Renal cortex interstitium (tissue), 15 donors: Measurements from ENCODE around the gene PAX5. TPM values are rescaled to one million over a fixed set of nuclear protein-coding genes. Genes with fewer than 3 reads are reported as not detected.
"Not testable (repeated sequence)": the region's sequence is repeated elsewhere in the genome, so short reads cannot be mapped to it uniquely, and the experiment has no call there.

Source experiments
- DNase-seq, 11 donors: peaks; one replicate each; pipeline ENCODE4 v3.0.0-alpha.2; 2013; ENCODE audit warnings: low read depth in 9 of 11, low spot score in 4 of 11; ENCODE audit errors: extremely low read depth in 1 of 11
- long read RNA-seq, 16 experiments: transcript quantifications; one replicate each; lab custom pipeline, GENCODE V29; 2026
- polyA plus RNA-seq, 3 donors: library from polyadenylated mRNA; unstranded; fragments of 120-200 nt; gene quantifications; one replicate each; pipeline ENCODE4 v1.2.1, GENCODE V29; 2013; ENCODE audit not compliant: insufficient read length in 3 of 3

Gene PAX5
- polyA plus RNA-seq, result under 1 TPM; 0.09 to 0.22 (median 0.17) TPM
- long read RNA-seq, donor 1, result 0 reads
- long read RNA-seq, donor 2, result 0 reads
- long read RNA-seq, donor 3, result 0 reads
- long read RNA-seq, donor 4, result 0 reads
- long read RNA-seq, donor 5, result 0 reads
- long read RNA-seq, donor 6, result 0 reads
- long read RNA-seq, donor 7, result 0 reads
- long read RNA-seq, donor 8, result 0 reads
- long read RNA-seq, donor 9, result 0 reads
- long read RNA-seq, donor 10, result 0 reads
- long read RNA-seq, donor 11, result 0 reads
- long read RNA-seq, donor 12, result 0 reads
- long read RNA-seq, donor 13, result 0 reads
- long read RNA-seq, donor 14, result 0 reads
- long read RNA-seq, donor 15, result 0 reads
- long read RNA-seq, donor 16, result 0 reads

DNA sequence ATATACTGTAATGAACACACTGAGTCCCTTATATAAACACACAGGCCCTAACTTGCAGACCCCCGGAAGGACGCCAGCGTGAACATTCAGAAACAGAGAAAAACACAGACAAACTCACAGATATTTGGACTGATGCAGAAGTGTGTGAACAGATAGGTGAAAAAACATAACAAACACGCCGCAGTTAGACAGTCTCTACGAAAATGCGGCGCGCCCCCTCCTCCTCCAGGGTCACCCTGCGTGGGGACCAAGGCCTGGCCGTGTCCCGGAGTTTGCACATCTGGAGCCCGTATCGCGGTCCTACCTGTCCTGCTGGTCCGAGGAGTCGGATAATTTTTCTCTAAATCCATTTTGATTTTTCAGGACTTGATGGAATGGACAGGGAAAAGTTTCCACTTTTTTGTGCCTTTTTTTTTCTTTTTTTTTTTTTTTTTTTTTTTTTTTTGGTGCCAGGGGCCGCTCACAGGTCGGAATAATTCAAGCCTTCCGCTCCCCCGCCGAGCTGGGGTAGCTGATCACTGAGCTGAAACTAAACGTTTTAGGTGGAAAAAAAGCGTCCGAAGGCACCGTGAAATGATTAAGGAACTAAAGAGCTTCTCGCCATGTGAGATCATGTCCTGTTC is at the start of gene PAX5:
Gene PAX5, minus strand, starts transcription at position 587 of the 623 bp plus-strand sequence. Its CDS starts 237 bp downstream, at position 350.
- DNase-seq, result no peak

DNA sequence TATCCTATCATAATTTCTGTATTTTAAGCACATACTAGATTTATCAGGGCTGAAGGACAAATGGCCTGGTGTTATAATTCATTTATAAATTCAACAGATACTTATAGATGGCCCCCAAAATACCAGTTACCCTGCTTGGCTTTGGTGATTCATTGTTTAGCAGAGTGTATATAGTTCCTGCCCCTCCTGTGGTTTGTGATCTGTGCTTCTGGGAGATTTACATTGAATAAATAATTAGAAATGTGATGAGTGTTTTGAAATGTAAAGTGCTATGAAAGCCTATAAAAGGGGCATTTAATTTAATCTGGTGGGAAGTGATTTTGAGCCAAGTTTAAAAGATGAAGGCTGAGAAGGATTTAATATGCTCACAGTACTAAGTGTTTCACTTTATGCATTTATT is 49.6 kb upstream of the PAX5 start:
- no peak for DNase-seq

DNA sequence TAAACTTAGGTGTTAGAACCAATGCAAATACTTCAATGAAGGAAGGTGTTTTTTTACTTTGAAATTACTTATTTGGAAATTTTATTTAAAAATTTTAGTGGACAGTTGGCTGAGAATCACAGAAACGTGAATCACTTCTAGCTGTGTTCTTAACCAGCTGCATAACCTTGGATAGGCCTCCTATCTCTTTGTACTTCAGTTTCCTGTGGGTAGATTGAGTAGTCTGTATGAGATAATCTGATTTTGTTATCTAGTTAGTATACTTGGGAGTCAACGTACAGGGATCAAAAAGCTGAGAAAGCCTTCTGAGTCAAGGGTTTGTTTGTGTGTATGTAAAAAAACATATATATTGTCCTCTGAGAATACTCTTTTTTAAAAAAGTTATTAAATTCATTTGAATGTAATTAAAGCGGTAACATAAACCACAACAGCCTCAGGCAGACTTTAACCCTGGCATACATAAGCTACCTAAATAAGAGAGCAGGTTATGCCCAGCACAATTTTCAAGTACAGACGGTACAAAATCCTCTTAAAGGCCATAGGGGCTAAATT is 48.2 kb upstream of the PAX5 start:
- no peak for DNase-seq

DNA sequence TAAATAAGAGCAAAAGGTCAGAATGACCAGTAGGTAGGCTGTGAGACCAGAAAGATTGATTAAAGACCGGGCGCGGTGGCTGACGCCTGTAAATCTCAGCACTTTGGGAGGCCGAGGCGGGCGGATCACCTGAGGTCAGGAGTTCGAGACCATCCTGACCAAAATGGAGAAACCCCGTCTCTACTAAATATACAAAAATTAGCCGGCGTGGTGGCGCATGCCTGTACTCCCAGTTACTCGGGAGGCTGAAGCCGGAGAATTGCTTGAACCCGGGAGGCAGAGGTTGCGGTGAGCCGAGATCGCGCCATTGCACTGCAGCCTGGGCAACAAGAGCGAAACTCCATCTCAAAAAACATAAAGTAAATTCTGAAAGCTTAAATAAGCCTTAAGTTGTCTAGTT is 47.4 kb upstream of the PAX5 start:
- DNase-seq, result not testable (repeated sequence)

DNA sequence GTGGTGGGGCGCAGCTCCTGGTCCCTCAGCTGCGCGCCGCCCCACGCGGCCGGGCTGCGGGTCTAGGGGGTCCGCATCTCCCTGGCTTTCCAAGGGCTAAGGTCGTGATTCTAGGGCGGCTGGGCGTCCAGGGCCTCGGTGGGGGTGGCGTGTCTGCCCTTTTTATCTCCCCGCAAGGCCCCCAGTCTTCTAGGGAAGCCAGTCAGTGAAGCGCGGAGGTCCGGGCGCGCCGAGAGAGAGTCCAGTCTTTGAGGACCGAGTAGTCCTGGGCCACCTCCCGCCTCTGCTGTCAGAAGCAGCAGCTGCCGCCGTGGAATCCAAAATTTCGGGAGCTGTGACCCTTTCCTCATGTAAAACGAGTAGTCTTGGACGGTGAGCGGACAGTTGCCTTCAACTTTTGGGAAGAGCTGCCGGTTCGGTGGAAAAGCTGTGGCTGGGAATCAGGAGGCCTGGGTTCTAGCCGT is 46.1 kb upstream of the PAX5 start:
- DNase-seq, result peak in 7 of 11 donors; percentile 1 to 15 (median 5)

DNA sequence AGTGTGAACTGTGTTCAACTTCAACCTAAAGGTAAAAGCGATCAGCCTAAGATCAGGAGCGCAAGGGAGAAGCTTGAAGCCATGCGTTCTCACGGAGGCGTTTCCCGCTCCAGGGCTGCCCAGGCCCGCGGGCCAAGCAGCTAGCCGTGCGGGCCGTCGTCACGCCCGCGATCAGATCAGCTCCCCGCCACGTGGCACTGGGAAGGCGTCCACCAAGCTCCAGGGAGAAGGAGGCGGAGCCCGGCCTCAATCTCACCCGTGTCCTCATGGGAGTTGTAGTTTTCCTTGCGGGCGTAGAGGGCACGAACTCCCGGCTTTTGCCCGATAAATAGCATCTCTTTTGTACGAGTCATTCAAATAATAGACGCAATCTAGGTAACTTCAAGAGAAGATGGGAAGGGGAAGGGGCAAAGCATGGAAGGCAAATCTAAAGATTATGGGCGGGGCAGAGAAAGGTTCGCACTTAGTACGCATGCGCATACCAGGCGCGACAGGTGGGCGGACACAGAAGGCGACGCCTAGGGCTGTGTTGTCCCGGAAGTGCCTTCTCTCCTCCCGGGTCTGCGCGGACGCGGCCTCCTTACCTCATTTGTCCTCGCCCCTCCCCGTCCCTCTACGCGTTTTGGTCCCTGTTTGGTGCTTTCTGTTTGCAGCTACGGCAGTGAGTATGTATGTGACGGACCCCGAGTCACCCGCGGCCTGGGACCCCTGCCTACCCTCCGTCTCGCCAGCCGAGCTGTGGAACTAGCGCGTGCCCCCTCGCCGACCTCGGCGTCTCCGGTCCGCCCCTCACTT is 45.5 kb upstream of the PAX5 start:
- peak; percentile 76 to 91 (median 88) for DNase-seq

DNA sequence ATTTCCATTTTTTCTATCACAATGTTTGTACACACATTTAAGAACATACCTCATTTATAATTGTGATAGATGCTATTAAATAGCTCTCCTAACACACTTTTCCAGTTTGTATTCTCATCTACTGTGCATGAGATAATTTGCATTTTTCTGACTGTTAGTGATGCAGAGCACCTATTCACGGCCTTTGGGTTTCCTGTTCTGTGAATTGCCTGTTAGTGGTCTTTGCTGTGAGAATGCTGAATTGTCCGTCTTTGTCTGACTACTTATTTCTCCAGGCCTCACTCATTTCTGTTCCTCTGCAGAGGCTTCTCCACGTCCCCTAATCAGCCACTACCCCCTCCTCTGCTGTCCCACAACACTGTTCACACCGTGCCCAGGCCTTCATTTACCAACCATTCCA is 40.7 kb upstream of the PAX5 start:
- DNase-seq, result not testable (repeated sequence)

DNA sequence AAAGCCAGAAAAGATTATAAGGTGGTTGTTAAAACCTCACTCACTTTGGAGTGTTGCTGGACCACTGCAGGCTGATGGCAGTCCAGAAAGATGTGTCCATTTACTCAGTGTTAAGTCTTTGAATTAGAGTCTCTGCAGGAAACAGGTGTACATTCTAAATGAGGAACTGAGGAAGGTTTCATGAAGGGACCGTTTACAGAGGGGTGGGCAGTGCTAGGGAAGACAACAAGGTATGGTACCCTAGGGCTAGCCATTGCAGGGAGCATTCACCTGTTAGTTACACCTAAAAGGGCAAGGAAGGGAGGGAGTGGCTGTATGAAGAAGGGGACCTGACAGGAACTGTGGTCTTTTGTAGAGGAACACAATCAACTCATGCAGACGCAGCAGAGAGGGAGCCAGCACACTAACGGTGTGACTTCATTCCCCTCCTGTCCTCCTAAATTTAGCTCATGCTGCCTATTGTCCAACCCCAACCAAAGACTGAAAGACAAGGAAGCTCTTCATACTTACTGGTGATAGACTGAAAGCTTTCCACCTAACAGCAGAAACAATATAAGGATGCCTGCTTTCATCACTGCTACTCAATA is 32.2 kb upstream of the PAX5 start:
- no peak for DNase-seq

DNA sequence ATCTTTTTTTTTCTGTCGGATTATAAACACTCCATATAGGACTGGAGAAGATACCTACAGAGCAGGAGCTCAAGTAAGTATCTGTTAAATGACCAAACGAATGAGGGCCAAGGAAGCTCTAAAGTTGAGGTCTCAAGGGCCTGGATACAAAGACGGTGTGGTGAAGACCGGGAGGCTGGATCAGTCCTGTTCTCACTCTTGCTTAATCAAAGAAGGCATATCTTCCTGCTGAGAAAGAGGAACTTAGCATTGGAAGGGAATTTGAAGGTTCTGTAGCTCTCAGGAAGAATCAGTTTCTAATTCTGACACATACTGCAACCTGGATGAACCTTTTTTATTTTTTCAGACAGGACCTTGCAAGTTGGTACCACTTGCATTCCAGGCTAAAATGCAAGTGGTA is 28.3 kb upstream of the PAX5 start:
- no peak for DNase-seq

DNA sequence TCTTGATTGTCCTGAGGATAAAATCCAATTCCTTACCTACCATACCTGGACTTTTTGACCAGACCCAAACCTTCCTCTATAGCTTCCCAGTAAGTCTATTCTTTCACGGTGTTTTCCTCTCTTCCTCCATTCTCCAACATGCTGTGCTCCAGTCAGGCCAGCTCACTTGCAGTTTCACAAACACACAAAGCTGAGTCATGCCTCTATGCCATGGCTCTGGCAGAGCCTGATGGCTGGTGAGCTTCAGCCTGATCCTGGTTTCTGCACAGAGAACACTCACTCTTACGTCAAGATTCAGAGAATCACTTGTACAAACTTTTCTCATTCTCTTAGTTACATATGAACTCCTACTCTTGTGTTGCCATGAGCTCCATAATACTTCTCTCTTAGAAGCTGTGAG is 27.7 kb upstream of the PAX5 start:
- no peak for DNase-seq

DNA sequence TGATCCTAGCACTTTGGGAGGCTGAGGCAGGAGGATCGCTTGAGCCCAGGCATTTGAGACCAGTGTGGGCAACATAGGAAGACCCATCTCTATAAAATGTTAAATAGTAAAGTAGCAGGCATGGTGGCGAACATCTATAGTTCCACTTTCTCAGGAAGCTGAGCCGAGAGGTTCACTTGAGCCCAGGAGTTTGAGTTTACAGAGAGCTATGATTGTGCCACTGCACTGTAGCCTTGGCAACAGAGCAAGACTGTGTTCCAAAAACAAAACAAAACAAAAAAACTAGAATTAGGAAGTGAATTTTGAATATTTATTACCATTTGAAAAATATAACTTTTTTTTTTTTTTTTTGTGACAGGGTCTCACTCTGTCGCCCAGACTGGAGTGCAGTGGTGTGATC is 26.8 kb upstream of the PAX5 start:
- no peak for DNase-seq

DNA sequence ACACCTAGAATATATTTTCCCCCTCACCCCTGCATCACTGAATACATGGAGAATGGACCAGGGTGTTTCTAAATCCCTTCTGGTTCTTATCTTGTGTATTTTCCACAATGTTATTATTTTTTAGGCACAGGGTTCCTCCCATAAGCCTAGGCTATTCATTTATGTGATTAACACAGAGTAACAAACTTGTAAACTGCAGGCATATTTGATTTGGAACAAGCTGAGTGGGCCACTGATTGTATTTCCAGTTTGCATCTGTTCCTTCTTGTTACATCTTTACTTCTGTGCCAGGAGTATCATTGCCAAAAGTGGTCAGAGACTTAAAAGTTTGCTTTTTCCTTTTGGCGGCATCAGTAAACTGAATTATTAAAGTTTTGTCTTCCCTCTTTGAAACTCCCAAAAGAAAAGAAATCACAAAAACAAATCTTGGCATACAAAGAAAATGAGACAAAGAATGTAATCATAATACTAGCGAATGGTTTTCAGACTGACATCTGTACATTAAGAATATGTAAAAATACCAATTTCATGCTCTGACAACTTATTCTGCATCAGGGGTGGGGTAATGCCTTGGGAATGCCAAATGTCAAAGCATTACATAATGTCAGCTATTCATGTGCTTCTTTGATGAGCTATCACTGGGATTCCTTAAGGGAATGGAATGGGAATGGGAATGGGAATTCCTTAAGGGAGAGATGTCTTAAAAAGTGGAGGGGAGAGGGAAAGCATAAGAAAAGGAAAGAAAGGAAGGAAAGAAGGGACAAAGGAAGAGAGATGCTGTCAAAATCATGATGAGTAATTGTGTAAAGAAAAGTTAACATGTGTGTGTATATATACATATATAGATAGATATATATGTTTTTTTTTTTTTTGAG is 22.2 kb upstream of the PAX5 start:
- no peak for DNase-seq

DNA sequence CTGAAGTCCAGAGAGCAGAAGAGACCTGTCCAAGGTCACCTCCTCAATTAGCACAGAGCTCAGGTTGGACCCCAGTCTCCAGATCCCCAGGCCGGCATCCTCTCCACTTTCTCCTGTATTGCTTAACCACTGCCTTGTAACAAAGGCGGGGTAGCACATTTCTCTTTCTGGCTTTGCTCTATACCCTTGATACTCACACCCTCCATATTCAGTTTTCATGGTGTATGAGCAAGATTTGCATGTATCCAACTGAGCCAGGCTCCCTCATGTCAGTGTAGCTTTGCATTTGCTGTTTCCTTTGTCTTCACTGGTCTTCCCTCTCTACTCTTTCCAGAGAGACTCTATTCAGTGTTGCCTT is 20.3 kb upstream of the PAX5 start:
- DNase-seq, result not testable (repeated sequence)

DNA sequence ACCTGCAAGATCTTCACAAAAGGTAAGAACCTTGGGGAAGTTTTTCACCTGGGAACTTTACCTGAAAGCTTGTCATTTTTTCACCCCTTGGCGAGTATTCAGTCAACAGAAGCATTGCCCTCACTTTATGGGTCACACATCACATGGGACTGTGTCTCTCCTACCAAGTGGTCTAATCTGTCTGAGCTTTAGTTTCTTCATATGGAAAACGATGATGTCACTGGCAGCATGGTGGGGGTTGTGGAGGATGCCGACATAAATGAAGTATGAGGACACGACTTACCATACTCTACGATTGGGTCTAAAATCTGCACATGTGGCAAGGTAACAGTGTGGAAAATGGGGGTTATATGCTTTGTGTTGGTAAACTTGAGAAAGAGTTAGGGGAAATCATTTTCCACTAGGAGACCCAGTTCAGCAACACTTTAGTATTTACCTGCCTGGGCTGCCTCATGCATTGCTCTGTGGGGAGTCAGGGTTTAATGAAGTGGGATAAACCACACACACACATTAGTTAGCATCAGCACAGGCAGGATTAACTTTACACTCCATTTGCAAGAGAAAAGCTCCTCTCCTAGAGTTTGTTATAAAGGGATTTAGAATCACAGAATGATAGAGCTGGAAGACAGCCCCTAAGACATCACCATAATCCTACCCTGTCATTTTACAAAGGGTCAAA is 19.8 kb upstream of the PAX5 start:
- no peak for DNase-seq

DNA sequence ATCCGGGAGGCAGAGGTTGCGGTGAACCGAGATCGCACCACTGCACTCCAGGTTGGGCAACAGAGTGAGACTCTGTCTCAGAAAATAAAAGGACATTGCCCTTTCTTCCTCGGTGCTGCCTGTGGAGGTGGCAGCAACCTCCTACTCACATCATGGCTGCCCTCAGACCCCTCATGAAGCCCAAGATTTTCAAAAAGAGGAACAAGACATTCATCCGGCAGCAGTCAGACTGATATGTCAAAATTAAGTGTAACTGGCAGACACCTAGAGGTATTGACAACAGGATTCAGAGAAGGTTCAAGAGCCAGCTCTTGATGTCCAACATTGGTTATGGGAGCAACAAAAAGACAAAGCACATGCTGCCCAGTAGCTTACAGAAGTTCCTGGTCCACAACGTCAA is 12.6 kb upstream of the PAX5 start:
- no peak for DNase-seq

DNA sequence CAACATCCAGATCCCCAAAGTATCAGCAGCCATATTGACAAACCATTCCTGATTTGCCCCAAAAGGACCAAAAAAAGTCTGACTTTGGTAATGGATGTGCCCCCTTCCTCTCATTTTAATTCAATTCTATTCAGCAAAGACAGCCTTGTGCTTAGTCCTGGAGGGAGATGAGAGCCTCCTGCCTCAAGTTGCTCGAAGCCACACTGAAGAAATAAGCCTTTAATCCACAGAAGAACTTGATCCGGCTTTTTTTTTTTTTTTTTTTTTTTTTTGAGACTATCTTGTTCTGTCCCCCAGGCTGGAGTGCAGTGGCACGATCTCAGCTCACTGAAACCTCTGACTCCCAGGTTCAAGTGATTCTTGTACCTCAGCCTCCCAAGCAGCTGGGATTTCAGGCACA is 8.4 kb upstream of the PAX5 start:
- no peak for DNase-seq

DNA sequence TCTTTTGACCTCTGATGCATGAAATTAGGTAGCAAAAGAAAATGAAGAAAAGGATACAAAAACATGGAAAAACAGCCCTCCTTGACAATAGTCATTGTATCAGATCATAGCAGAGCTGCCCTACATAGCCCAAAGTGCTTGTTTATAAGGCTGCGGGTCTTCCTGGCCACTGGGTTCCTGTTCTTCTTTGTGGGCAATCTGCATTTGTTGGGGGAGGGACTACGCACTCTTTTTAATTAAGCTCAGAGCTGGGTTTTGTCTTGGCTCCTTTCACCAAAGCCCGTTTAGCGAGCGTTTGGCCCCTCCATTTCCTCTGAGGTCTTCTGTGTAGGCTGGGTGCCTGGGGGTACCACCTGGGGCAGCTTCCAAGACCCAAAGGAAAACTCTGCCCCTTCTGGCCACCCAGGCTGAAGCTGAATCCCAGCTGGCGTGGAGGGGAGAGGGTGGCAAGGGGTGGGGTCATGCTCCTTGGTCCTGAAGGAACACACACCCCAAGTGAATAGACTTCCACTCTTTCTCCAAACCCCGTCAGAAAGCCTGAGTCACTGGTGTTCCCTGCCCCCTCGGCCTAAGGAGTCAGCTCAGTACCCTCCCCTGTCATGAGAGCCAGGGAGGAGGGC is 6.5 kb upstream of the PAX5 start:
- no peak for DNase-seq
